ENCODE data around the gene DEDD.

Gene DEDD

GRCh38 chr1:161079436-161080110 is 52.9 kb downstream of the DEDD start:
- H3K27ac ChIP-seq = peak overlapping the region; percentile 95
- no peak for DNase-seq (ENCODE audit: low read depth, low spot score)

- peak overlapping the region; percentile 95 for H3K27ac ChIP-seq
- no peak for DNase-seq (ENCODE audit: low read depth, low spot score)
Measured at GRCh38 chr1:161077426-161077825, 55.0 kb downstream of the DEDD start.

- peak overlapping the region; percentile 95 for H3K27ac ChIP-seq
- DNase-seq (ENCODE audit: low read depth, low spot score) = no peak
Measured at GRCh38 chr1:161076410-161076809, 56.1 kb downstream of the DEDD start.

GRCh38 chr1:161074676-161075368 is 57.6 kb downstream of the DEDD start:
- peak overlapping the region; percentile 95 for H3K27ac ChIP-seq
- peak; percentile 96 for DNase-seq (ENCODE audit: low read depth, low spot score)

- peak overlapping the region; percentile 95 for H3K27ac ChIP-seq
- DNase-seq (ENCODE audit: low read depth, low spot score) = peak; percentile 80
Measured at GRCh38 chr1:161073474-161074121, 58.9 kb downstream of the DEDD start.

GRCh38 chr1:161072751-161073449 is 59.6 kb downstream of the DEDD start:
- no peak for DNase-seq (ENCODE audit: low read depth, low spot score)
- H3K27ac ChIP-seq = peak overlapping the region; percentile 95

- no peak for DNase-seq (ENCODE audit: low read depth, low spot score)
Measured at GRCh38 chr1:161071886-161072371, 60.5 kb downstream of the DEDD start.

More at GRCh38 chr1:161071886-161072371, 60.5 kb downstream of the DEDD start:
- H3K27ac ChIP-seq = no peak overlapping the region

Measured in epithelial cell of prostate (primary cell).